Thyroid gland (tissue), 4 donors: Measurements from ENCODE around the gene ZFHX2. TPM values are rescaled to one million over a fixed set of nuclear protein-coding genes. Genes with fewer than 3 reads are reported as not detected.

ENCODE experiments used
- DNase-seq, 2 donors: peaks; one replicate each; pipeline ENCODE4 v3.0.0-alpha.2; 2019
- H3K27ac ChIP-seq, 3 donors: fragments of 200-600 bp; sonication (generic); 1 replicate in 2 of 3; 2 replicates in 1 of 3; pipeline ENCODE4 v1.5.1; 2016 to 2019; ENCODE audit warnings: mild to moderate bottlenecking in 1 of 3, moderate library complexity in 1 of 3
- H3K27me3 ChIP-seq: fragments of 200-600 bp; sonication (generic); one replicate; pipeline ENCODE4 v1.5.1; 2019
- H3K36me3 ChIP-seq, 2 donors: fragments of 200-600 bp; sonication (generic); one replicate each; pipeline ENCODE4 v1.5.1; 2016 to 2019
- H3K4me1 ChIP-seq, 2 donors: fragments of 200-600 bp; sonication (generic); one replicate each; pipeline ENCODE4 v1.5.1; 2017 to 2019
- H3K4me3 ChIP-seq, 3 donors: fragments of 200-600 bp; sonication (generic); replicated peaks in 1 of 3; 1 replicate in 2 of 3; 2 replicates in 1 of 3; pipeline ENCODE4 v1.5.1; 2016; ENCODE audit warnings: mild to moderate bottlenecking in 1 of 3
- H3K9me3 ChIP-seq: fragments of 200-600 bp; sonication (generic); one replicate; pipeline ENCODE4 v1.5.1; 2017
- POLR2A ChIP-seq, 2 donors: fragments of 450-650 bp; IDR thresholded peaks; one replicate each; pipeline ENCODE4 v1.6.1; 2017; ENCODE audit warnings: antibody characterized with exemption in 2 of 2, mild to moderate bottlenecking in 2 of 2, moderate library complexity in 1 of 2
- WGBS, 2 donors: methylation state at CpG; one replicate each; pipeline ENCODE4 v1.1.5; 2017; 5-methylcytosine and 5-hydroxymethylcytosine counted together
- intact Hi-C: fragments of 100-400 bp; cut with DNase I; formaldehyde crosslinking; loops from one replicate; pipeline ENCODE4 v1.15.1; 2023
- total RNA-seq, 4 donors: library from RNA; depleted of rRNA; stranded (reverse); fragments of >200 nt; gene quantifications; one replicate each; pipeline ENCODE4 v1.2.3, GENCODE V29; 2016
- TF ChIP-seq, protein P1 (sequence below), 6 experiments: fragments of 200-600 bp in 3 of 6; fragments of 450-650 bp in 3 of 6; sonication (generic) in 3 of 6; IDR thresholded peaks; one replicate each; pipeline ENCODE4 v1.5.1; 2016 to 2019; ENCODE audit warnings: antibody characterized with exemption in 6 of 6, mild to moderate bottlenecking in 2 of 6, inconsistent platforms in 1 of 6, moderate library complexity in 1 of 6

Gene ZFHX2
- total RNA-seq, 4 donors from 2014 or later: 0.46 to 2.3 (median 1.4) TPM

DNA sequence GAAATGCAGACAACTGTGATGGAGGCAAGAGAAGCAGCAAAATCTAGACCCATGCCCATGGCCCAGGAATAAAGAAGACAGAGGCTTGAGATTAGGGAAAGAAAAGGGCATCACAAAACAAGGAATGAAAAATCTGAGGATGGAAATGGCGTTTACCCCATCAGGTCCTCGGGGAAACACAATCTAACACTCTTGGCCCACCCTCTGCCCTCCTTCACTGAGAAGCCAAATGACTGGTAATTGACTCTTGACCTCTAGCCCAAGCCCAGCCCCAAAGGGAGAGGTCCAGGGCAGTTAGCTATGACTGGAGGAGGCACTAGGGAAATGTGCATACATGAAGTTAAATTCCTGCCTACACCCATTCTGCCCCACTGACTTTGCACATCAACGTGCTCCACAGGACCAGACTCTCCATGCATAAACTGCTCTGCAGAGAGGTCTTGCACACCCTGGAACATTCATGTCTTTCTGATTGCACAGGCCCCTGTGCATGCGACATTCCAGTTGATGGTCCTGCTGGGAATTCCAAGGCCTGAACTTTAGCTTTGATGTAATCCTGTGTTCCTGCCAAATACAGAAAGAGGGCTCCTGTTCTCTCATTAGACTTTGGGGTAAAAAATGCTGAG is 5.7 kb downstream of the ZFHX2 start:
- 69 to 80% methylated on average over 4 of the region's 4 CpGs for WGBS, 2 donors
- H3K27me3 ChIP-seq: no peaks in the 10 kb centered on the region
- no peak for DNase-seq
- H3K4me1 ChIP-seq: peaks cover 4 to 8% of the 10 kb centered on the region in 2 donors
- intact Hi-C loops: no loop called here
- H3K36me3 ChIP-seq: no peaks in the 10 kb centered on the region
- no peak overlapping the region for H3K4me3 ChIP-seq
- H3K27ac ChIP-seq: no peak overlapping the region
- TF ChIP-seq, protein P1, sequence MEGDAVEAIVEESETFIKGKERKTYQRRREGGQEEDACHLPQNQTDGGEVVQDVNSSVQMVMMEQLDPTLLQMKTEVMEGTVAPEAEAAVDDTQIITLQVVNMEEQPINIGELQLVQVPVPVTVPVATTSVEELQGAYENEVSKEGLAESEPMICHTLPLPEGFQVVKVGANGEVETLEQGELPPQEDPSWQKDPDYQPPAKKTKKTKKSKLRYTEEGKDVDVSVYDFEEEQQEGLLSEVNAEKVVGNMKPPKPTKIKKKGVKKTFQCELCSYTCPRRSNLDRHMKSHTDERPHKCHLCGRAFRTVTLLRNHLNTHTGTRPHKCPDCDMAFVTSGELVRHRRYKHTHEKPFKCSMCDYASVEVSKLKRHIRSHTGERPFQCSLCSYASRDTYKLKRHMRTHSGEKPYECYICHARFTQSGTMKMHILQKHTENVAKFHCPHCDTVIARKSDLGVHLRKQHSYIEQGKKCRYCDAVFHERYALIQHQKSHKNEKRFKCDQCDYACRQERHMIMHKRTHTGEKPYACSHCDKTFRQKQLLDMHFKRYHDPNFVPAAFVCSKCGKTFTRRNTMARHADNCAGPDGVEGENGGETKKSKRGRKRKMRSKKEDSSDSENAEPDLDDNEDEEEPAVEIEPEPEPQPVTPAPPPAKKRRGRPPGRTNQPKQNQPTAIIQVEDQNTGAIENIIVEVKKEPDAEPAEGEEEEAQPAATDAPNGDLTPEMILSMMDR (IDR thresholded peaks at IDR 0.05): no peak
- no peak for TF ChIP-seq POLR2A (IDR thresholded peaks at IDR 0.05)
- H3K9me3 ChIP-seq: no peaks in the 10 kb centered on the region

DNA sequence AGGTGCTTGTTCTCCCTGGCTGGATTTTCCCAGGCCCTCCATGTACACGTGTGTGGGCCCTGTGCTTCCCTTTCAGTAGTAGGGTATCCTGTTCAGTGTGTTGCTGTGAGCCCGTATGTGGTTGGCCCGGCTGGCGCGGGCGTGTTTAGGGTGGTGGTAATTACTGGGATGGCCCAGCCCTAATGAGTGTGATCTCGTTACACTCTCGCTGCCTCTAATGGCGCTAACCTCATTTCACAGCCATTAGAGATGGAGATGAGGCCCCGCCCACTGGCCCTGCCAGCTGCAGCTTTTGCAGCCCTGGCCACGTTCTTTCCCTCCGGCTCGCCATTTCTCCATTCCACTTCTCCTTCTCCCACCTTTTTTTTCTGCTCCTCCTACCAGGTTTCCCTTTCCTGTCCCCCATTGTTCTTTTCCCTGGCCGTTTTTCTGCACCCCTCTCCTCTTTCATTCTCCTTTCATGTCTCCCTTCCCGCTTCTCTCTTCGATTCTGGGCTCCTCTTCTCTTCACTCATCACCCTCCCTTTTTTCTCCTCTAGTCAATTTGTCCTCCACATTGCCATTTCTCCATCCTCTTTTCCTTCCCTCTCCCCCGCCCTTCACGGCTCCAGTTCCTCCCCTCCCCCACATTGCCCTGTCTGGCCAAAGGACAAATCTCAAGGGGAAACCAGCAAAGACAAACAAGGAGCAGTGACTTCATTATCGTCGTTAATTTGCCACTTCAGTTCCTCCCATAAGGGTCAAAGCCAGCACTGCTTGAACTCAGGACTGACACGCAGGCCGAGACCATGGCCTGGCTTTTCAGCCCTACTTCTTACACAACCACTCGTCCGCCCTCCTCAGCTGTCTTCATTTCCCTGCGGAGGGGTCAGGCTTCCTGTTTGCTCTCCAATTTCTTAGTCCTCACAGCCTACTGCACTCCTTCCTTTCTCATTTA is 6.8 kb downstream of the ZFHX2 start:
- 44 to 51% methylated on average over 24 to 25 of the region's 25 CpGs for WGBS, 2 donors
- H3K36me3 ChIP-seq: no peaks in the 10 kb centered on the region
- no peaks in the 10 kb centered on the region for H3K9me3 ChIP-seq
- no peaks in the 10 kb centered on the region for H3K4me1 ChIP-seq
- H3K27ac ChIP-seq: no peak overlapping the region
- no peak for DNase-seq
- TF ChIP-seq, protein P1 (IDR thresholded peaks at IDR 0.05): no peak
- TF ChIP-seq POLR2A (IDR thresholded peaks at IDR 0.05): no peak
- H3K4me3 ChIP-seq: no peak overlapping the region
- intact Hi-C loops: no loop called here
- H3K27me3 ChIP-seq: no peaks in the 10 kb centered on the region

DNA sequence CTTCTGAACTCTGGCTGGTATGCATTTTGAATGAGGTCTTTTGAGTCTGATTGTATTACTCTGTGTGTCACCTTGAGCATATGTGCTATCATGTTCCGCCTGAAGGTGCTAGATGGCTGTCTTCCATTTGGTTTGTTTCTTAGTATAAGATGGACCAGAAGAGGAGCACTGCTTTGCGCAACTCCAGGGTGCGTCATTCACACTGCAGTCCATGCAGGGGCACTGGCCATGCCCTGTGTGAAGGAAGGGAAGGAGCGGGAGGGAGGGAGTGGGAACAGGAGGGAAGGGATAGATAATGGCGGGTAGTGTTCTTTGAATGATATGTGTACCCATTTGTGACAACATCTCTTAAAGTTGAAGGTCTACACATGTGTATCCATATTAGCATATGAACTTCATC is 8.2 kb downstream of the ZFHX2 start:
- DNase-seq: no peak
- Histone ChIP-seq H3K9me3 (no peaks in the 10 kb centered on the region), H3K36me3 (no peaks in the 10 kb centered on the region), H3K4me3 (no peak overlapping the region), H3K27me3 (no peaks in the 10 kb centered on the region), H3K27ac (no peak overlapping the region), H3K4me1 (no peaks in the 10 kb centered on the region)
- 96 to 99% methylated on average over 5 of the region's 5 CpGs for WGBS, 2 donors
- TF ChIP-seq, protein P1 (IDR thresholded peaks at IDR 0.05): no peak
- TF ChIP-seq POLR2A (IDR thresholded peaks at IDR 0.05): no peak
- intact Hi-C loops: no loop called here

DNA sequence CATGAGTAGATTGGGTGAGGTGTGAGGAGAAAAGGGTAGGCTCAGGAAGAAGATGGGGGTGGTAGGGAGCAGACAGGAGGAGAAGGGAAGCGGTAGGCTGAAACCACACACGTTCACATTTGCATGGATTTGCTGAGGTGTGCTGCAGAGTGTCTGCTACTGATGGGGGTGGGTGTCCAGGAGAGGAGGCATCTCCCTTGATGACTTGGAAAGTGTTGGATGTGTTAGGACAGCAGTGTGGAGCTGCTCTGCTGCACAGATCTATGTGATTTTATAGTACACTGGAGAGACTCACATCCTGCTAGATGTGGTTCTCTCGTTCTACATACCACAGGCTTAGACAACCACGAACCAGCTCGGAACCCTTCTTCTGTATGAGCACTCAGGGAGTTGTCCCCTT is 9.3 kb downstream of the ZFHX2 start:
- no peak overlapping the region for H3K4me3 ChIP-seq
- intact Hi-C loops: no loop called here
- TF ChIP-seq, protein P1 (IDR thresholded peaks at IDR 0.05): no peak
- TF ChIP-seq POLR2A (IDR thresholded peaks at IDR 0.05): no peak
- H3K4me1 ChIP-seq: no peaks in the 10 kb centered on the region
- H3K27me3 ChIP-seq: no peaks in the 10 kb centered on the region
- no peak overlapping the region for H3K27ac ChIP-seq
- H3K36me3 ChIP-seq: no peaks in the 10 kb centered on the region
- H3K9me3 ChIP-seq: no peaks in the 10 kb centered on the region
- no peak for DNase-seq
- WGBS, 2 donors: 69 to 76% methylated on average over 5 of the region's 5 CpGs

DNA sequence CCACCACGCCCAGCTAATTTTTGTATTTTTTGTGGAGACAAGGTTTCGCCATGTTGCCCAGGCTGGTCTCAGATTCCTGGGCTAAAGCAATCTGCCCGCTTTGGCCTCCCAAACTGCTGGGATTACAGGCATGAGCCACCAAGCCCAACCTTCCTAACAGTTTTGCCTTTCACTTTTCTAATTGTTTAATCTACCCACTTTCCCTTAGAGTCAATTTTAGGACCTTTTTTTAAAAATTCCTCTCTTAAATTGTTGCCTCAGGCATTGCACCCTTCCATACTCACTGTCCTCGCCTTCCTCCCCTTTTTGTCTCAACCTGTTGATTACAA is 11.5 kb downstream of the ZFHX2 start:
- intact Hi-C loops: no loop called here
- Histone ChIP-seq H3K9me3 (no peaks in the 10 kb centered on the region), H3K4me1 (no peaks in the 10 kb centered on the region), H3K27ac (no peak overlapping the region), H3K4me3 (no peak overlapping the region), H3K36me3 (no peaks in the 10 kb centered on the region), H3K27me3 (no peaks in the 10 kb centered on the region)
- no peak for DNase-seq
- TF ChIP-seq, protein P1 (IDR thresholded peaks at IDR 0.05): no peak
- no peak for TF ChIP-seq POLR2A (IDR thresholded peaks at IDR 0.05)
- 91 to 95% methylated on average over 4 of the region's 4 CpGs for WGBS, 2 donors
